Fibroblast of lung (primary cell): ENCODE results near the gene TMEM92.

ENCODE experiments used
- CTCF ChIP-seq, 2 donors: IDR thresholded peaks in 1 of 2; conservative IDR thresholded peaks in 1 of 2; 1 replicate in 1 of 2; 2 replicates in 1 of 2; pipeline ENCODE4 v1.5.1; 2011 to 2012; ENCODE audit warnings: low read length in 2 of 2, control low read depth in 1 of 2, inconsistent platforms in 1 of 2, low read depth in 1 of 2, mild to moderate bottlenecking in 1 of 2
- EZH2 ChIP-seq: IDR thresholded peaks from 2 replicates; pipeline ENCODE4 v1.5.1; 2012; ENCODE audit warnings: low read length, control low read depth, mild to moderate bottlenecking; ENCODE audit errors: missing control alignments

GRCh38 chr17:50274897-50275221 is 593 bp downstream of the TMEM92 start:
- TF ChIP-seq CTCF (conservative IDR thresholded peaks at IDR 0.05 in 1 of 2, IDR thresholded peaks at IDR 0.05 in 1 of 2; ENCODE audit: low read depth in 1 of 2, low read length in 2 of 2), result no peak
- TF ChIP-seq EZH2, result no peak
